ENCODE measurements around the gene THUMPD1. TPM values are rescaled to one million over a fixed set of nuclear protein-coding genes. Genes with fewer than 3 reads are reported as not detected.

THUMPD1 gene
- total RNA-seq, 4 donors from 2014 or later: 76.7 to 107 (median 82.1) TPM

DNA sequence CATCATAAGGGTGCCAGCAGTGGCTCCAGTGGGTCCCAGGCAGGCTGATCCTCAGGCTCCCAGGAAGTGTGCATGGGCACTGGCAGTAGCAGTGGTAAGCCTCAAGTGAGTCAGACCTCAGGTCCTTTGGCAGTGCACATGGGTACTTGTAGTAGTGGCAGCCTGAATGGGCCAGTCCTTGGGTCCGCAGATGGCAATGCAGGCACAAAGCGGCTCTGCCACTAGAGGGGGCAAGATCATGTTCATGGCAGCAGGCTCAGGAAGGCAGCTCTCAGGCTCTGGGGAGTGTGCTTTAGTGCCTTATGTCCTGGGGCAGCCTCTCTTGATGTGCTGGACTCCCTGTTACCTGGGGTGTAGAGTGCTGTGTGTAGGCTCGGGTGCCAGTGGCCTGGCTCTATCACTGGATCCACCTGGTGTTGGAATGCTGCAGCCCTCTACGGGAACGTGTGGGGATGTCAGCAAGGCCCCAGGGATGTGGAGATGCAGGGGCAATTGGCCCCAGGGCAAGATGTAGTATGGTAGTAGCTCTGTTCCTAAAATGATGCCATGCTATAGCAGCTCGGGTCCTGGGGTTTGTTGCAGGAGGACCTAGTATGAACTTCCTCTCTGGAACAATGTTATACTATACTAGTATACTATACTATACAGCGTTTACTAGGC lies 33.2 kb upstream of the THUMPD1 start:
- 65 to 88% methylated on average over 3 to 5 of the region's 7 CpGs for WGBS, 2 donors
- Histone ChIP-seq H3K4me1 (no peaks in the 10 kb centered on the region), H3K4me3 (replicated peaks in 1 of 3) (no peak overlapping the region), H3K36me3 (no peaks in the 10 kb centered on the region), H3K27ac (no peak overlapping the region), H3K9me3 (no peaks in the 10 kb centered on the region), H3K27me3 (no peaks in the 10 kb centered on the region)
- DNase-seq: peak; percentile 56 to 63
- intact Hi-C loops (cut with DNase I): no loop called here
- TF ChIP-seq POLR2A (IDR thresholded peaks at IDR 0.05): no peak
- TF ChIP-seq, protein P1, sequence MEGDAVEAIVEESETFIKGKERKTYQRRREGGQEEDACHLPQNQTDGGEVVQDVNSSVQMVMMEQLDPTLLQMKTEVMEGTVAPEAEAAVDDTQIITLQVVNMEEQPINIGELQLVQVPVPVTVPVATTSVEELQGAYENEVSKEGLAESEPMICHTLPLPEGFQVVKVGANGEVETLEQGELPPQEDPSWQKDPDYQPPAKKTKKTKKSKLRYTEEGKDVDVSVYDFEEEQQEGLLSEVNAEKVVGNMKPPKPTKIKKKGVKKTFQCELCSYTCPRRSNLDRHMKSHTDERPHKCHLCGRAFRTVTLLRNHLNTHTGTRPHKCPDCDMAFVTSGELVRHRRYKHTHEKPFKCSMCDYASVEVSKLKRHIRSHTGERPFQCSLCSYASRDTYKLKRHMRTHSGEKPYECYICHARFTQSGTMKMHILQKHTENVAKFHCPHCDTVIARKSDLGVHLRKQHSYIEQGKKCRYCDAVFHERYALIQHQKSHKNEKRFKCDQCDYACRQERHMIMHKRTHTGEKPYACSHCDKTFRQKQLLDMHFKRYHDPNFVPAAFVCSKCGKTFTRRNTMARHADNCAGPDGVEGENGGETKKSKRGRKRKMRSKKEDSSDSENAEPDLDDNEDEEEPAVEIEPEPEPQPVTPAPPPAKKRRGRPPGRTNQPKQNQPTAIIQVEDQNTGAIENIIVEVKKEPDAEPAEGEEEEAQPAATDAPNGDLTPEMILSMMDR (IDR thresholded peaks at IDR 0.05): peak in 4 of 6 experiments; percentile 15 to 49 (median 33)

DNA sequence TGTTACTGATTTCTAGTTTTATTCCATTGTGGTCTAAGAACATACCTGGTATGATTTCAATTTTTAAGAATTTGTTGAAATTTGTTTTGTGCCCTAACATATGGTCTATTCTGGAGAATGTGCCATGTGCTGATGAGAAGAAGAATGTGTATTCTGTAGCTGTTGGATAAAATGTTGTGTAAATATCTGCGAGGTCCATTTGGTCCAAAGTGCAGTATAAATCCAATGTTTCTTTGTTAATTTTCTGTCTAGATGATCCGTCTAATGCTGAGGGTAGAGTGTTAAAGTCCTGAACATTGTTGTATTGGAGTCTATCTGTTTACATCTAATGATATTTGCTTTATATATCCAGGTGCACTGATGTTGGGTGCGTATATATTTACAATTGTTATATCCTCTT lies 32.1 kb upstream of the THUMPD1 start:
- TF ChIP-seq, protein P1 (IDR thresholded peaks at IDR 0.05): no peak
- TF ChIP-seq POLR2A (IDR thresholded peaks at IDR 0.05): no peak
- Histone ChIP-seq H3K36me3 (no peaks in the 10 kb centered on the region), H3K9me3 (no peaks in the 10 kb centered on the region), H3K4me1 (no peaks in the 10 kb centered on the region), H3K27ac (no peak overlapping the region), H3K4me3 (replicated peaks in 1 of 3) (no peak overlapping the region), H3K27me3 (no peaks in the 10 kb centered on the region)
- no peak for DNase-seq
- 95 to 96% methylated on average over 3 of the region's 3 CpGs for WGBS, 2 donors
- intact Hi-C loops (cut with DNase I): no loop called here

DNA sequence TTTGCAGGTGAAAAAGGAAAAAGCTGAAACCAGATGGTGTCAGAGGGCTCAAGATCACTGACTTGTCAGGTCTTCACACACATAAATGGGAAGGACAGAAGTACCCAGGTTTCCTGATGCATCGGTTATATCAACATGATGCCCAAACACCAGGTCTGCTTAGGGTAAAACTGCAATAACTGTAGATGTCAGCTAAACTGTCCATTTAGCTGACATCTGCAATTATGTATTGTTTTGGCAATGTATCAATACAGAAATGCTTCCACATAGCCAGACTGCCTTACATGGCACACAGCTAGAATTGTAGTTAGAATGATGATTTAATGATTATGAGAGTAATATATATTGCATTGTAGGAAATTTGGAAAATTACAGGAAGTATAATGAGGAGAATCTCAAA lies 27.2 kb upstream of the THUMPD1 start:
- H3K36me3 ChIP-seq: no peaks in the 10 kb centered on the region
- TF ChIP-seq POLR2A (IDR thresholded peaks at IDR 0.05): no peak
- TF ChIP-seq, protein P1 (IDR thresholded peaks at IDR 0.05): no peak

GRCh38 chr16:20768121-20768520 lies 26.5 kb upstream of the THUMPD1 start:
- H3K36me3 ChIP-seq: no peaks in the 10 kb centered on the region
- 95 to 100% methylated on average over 1 of the region's 1 CpG for WGBS, 2 donors
- no peak for DNase-seq
- H3K27ac ChIP-seq: no peak overlapping the region
- H3K4me1 ChIP-seq: peaks cover 0 to 2% of the 10 kb centered on the region in 2 donors
- H3K9me3 ChIP-seq: no peaks in the 10 kb centered on the region
- H3K4me3 ChIP-seq (replicated peaks in 1 of 3): no peak overlapping the region
- no peak for TF ChIP-seq POLR2A (IDR thresholded peaks at IDR 0.05)
- TF ChIP-seq, protein P1 (IDR thresholded peaks at IDR 0.05): no peak
- intact Hi-C loops (cut with DNase I): no loop called here
- no peaks in the 10 kb centered on the region for H3K27me3 ChIP-seq

More for the DNA sequence above, 27.2 kb upstream of the THUMPD1 start:
- no peaks in the 10 kb centered on the region for H3K4me1 ChIP-seq
- no peak overlapping the region for H3K4me3 ChIP-seq (replicated peaks in 1 of 3)
- no peak for DNase-seq
- H3K27me3 ChIP-seq: no peaks in the 10 kb centered on the region
- no peak overlapping the region for H3K27ac ChIP-seq
- H3K9me3 ChIP-seq: no peaks in the 10 kb centered on the region
- intact Hi-C loops (cut with DNase I): no loop called here
- WGBS, 2 donors: 52 to 56% methylated on average over 1 of the region's 1 CpG

- Histone ChIP-seq H3K4me3 (replicated peaks in 1 of 3) (no peak overlapping the region), H3K36me3 (no peaks in the 10 kb centered on the region), H3K9me3 (no peaks in the 10 kb centered on the region), H3K27me3 (no peaks in the 10 kb centered on the region), H3K27ac (no peak overlapping the region), H3K4me1 (peaks cover 0 to 4% of the 10 kb centered on the region in 2 donors)
- no peak for DNase-seq
- intact Hi-C loops (cut with DNase I): no loop called here
- TF ChIP-seq, protein P1 (IDR thresholded peaks at IDR 0.05): no peak
- TF ChIP-seq POLR2A (IDR thresholded peaks at IDR 0.05): no peak
Observed at GRCh38 chr16:20767577-20767976, 26.0 kb upstream of the THUMPD1 start.

Data from thyroid gland (tissue), 4 donors.